Mucosa of stomach (tissue), 1 donor: ENCODE data around the gene SHF.

ENCODE experiments used
- H3K27me3 ChIP-seq: one replicate; pipeline ENCODE4 v1.7.0; 2013; ENCODE audit warnings: mild to moderate bottlenecking, low read length; ENCODE audit not compliant: control insufficient read depth, insufficient read depth
- H3K36me3 ChIP-seq: one replicate; pipeline ENCODE4 v1.7.0; 2013; ENCODE audit warnings: low read length; ENCODE audit not compliant: control insufficient read depth, insufficient read depth
- H3K4me1 ChIP-seq: one replicate; pipeline ENCODE4 v1.7.0; 2013; ENCODE audit warnings: mild to moderate bottlenecking, low read length; ENCODE audit not compliant: control insufficient read depth, insufficient read depth
- H3K4me3 ChIP-seq: one replicate; pipeline ENCODE4 v1.7.0; 2013; ENCODE audit warnings: low read length
- H3K9ac ChIP-seq: one replicate; pipeline ENCODE4 v1.7.0; 2013; ENCODE audit warnings: mild to moderate bottlenecking, low read length, moderate library complexity
- H3K9me3 ChIP-seq: one replicate; pipeline ENCODE4 v1.7.0; 2013; ENCODE audit warnings: mild to moderate bottlenecking, low read length, moderate library complexity; ENCODE audit not compliant: control insufficient read depth
- donor health status: Pancreatic carcinoma.

SHF gene

DNA sequence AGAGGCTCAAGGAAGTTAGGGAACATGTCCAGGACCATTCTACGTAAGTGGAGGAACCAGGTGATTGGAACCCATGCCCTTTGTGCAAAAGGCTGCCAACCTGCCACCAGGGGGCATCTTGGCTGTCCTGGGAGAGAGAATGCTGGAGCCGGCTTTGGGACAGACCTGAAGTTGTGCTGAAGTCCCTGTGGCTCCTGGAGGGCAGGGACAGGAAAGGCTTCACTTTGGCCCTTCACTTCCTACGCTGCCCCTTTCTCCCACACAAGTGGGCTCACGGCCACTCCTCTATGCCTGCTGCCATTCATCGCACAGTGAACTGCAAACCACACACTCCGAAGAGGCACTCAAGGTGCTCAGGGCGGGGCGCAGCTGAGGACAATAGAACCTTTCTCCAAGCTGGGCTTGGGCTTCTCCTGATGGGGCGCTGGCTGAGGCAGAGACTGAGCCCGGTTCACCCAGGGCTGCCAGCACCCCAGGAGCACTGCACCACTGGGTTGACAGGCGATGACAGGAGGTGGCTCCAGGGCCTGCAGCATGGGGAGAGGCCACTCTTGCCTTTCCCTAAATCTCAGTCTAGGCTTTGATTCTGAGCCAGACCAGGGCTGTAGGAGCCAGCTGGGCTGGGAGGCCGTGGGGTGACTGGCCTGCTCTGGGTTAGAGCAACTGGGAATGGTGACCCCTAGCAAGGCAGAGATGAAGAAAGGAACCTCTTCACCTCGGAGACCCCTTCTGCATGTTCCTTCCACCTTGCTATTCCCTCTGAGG lies 8.4 kb downstream of the SHF start:
- no peak overlapping the region for H3K4me3 ChIP-seq
- peaks cover 21% of the 10 kb centered on the region for H3K4me1 ChIP-seq
- H3K27me3 ChIP-seq: no peaks in the 10 kb centered on the region
- no peaks in the 10 kb centered on the region for H3K36me3 ChIP-seq
- H3K9me3 ChIP-seq: no peaks in the 10 kb centered on the region
- H3K9ac ChIP-seq: no peak overlapping the region

DNA sequence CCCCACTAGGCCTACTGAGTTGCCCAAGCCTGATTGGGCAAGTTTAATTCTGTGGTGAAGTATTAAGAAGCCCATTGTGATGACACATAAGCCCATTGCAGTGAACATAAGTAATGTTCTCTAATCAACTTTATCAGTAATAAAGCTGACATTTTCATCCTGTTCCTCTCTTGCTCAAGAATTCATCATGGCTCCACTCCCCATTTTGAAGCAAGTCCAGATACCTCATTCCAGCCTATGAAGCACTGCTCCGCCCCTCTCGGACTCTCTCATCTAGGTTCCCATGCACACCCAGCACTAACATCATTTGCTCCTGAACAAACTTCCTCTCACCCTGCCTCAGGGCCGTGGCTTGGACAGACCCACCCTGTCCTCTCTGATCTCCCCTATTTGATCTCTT lies 10.5 kb downstream of the SHF start:
- no peaks in the 10 kb centered on the region for H3K9me3 ChIP-seq
- no peaks in the 10 kb centered on the region for H3K36me3 ChIP-seq
- H3K27me3 ChIP-seq: no peaks in the 10 kb centered on the region
- peaks cover 17% of the 10 kb centered on the region for H3K4me1 ChIP-seq
- H3K9ac ChIP-seq: no peak overlapping the region
- no peak overlapping the region for H3K4me3 ChIP-seq

DNA sequence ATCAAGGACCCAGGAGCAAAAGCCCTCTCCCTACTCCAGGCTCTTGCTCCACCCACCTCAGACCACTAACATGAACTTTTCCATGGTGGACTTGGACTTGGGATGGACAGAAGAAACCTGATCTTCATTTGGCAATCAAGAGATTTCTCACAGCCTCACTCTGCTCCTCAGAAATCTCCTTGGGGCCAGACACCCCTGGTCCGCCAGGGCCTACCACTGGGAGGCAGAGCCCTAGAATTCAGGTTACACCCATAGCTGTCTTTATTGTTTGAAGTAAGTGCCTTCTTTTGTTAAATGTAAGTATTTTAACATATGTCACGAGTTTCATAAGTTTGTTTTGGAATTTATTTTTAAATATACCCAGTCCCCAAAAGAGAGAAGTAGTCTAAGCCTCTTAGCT lies 13.2 kb downstream of the SHF start:
- Histone ChIP-seq H3K9ac (no peak overlapping the region), H3K27me3 (no peaks in the 10 kb centered on the region), H3K4me3 (no peak overlapping the region), H3K36me3 (no peaks in the 10 kb centered on the region), H3K4me1 (peaks cover 6% of the 10 kb centered on the region), H3K9me3 (no peaks in the 10 kb centered on the region)

DNA sequence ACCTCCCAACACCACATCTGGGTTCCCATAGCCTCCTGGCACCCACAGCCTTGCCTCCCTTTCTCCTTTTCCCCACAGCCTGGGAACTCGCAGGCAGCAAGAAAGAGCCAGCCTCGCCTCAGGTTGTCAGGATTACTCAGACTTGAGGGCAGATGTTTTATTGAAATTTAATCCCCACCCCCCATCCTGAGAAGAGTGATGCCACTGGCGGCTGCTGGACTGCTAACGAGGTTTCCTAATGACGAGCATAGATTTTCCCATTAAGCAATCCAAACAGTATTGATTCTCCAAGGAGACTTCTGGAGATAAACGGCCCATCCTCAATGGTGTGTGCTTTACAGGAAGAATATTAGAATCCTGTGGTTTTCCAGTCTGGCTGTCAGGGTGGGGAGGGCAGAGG lies 13.7 kb downstream of the SHF start:
- Histone ChIP-seq H3K9me3 (no peaks in the 10 kb centered on the region), H3K36me3 (no peaks in the 10 kb centered on the region), H3K27me3 (no peaks in the 10 kb centered on the region), H3K9ac (no peak overlapping the region), H3K4me3 (no peak overlapping the region), H3K4me1 (peaks cover 1% of the 10 kb centered on the region)

DNA sequence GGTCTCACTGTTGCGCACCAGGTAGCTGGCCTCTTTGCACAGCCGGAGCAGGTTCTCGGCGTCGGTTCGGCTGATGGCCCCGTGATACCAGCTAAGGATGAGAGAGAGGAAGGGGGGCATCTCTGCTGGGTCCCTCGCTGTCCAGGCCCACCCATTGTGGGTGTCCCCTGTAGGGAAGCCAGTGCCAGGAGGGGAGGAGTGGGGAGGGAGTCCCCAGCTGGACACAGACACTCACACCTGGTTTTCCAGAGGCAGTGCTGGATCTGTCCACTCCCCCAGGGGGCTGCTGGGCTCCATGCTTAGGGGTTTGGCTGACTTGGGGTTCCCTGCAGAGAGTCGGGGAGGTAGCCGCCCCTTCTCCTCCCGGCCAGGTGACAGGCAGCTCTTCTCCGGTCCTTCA lies 15.9 kb downstream of the SHF start:
- no peaks in the 10 kb centered on the region for H3K36me3 ChIP-seq
- no peak overlapping the region for H3K4me3 ChIP-seq
- peaks cover 6% of the 10 kb centered on the region for H3K4me1 ChIP-seq
- no peaks in the 10 kb centered on the region for H3K27me3 ChIP-seq
- no peak overlapping the region for H3K9ac ChIP-seq
- H3K9me3 ChIP-seq: no peaks in the 10 kb centered on the region

DNA sequence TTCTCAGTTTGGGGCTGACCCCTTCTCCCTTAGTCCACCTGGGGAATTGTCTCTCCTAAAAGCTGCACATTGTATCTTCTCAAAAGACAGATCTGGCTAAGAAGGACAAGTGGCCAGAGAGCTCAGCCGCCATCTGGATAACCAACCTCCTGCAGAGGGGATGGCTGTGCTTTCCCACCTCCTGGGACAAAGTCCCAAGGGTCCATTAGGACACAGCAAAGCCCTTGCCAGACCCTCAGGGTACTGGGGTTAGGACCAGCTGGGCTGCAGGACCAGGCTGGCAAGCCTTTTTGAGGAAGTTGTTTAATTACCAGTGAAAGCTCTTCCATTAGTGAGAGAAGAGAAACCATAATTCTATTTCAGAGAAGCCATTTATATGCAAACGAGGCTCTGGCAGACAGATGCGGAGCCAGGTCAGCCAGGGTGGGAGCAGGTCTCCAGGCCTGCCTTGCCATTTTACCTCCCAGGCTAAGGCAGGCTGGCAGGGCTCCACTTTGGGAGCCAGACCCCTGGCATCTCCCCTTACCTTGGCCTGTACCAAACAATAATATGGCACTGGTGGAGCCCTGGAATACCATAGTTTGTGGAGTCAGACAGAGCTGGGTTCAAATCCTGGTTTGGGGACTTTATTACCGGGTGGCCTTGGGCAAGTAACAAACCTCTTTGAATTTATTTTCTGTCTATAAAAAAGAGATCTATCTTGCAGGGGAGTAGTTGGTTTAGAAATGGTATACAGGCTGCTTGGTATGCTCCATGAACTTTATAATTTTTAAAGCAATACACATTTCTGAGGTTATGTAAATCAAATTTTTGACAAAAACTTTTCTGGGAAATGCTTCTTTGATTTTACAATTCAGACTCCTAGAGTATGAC lies 17.9 kb downstream of the SHF start:
- no peak overlapping the region for H3K9ac ChIP-seq
- no peaks in the 10 kb centered on the region for H3K9me3 ChIP-seq
- peaks cover 14% of the 10 kb centered on the region for H3K4me1 ChIP-seq
- no peaks in the 10 kb centered on the region for H3K27me3 ChIP-seq
- H3K4me3 ChIP-seq: no peak overlapping the region
- no peaks in the 10 kb centered on the region for H3K36me3 ChIP-seq

DNA sequence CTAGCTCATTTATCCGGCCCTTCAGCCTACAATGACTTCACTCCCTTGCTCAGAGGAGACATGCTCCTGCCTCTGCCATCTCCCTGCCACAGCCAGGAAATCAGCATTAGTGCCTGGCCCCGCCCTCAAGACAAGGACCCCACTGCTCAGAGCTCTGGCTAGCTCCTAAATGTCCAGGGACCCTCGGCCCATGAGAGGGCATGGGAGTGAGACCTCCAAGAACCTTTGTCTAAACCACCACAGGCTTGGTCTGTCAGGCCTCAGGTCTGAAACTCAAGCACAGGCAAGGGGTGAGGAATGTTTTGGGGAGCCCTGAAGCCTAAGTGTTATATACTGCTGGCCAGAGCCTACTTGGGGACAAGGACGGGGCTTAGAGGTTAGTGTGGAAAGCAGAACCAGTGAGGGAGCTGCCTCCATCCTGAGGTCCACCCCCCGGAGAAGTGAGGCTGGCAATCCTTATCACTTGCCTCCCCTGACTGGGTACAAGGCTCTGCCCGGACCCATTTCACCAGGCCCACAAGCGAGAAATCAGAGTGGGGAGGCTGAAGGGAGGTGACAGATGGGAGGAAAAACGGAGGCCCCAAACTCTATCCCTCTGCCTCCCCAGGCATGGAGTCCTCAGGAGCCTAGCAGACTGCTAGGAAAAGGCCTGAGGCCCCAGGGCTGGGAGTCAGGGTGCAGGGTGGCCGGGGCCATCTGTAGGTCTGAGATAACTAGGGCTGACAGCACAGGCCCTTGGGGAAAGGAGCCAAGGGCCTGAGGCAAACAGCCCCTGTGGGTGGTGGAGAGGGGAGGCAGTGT lies 18.8 kb downstream of the SHF start:
- Histone ChIP-seq H3K27me3 (no peaks in the 10 kb centered on the region), H3K9ac (no peak overlapping the region), H3K36me3 (no peaks in the 10 kb centered on the region), H3K4me1 (peaks cover 14% of the 10 kb centered on the region), H3K9me3 (no peaks in the 10 kb centered on the region), H3K4me3 (no peak overlapping the region)

DNA sequence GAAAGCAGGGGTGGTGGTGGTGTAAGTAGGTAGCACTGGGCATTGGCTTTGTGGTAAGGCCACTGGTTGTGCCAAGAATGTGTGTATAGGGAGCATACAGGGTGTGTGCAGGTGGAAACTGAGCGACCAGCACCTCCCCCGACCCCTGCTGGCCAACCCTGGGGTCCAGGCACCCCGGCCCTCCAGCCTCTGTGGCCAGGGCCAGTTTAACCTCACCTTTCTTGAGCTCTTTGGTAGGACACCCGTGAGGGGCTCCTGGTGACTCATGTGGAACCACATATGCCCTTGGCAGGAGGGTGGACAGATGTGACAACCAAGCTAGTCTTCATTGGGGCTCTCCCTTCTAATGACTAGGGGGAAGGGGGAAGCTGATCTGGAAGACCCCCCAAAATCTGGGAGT lies 19.5 kb downstream of the SHF start:
- H3K4me1 ChIP-seq: peaks cover 16% of the 10 kb centered on the region
- no peaks in the 10 kb centered on the region for H3K27me3 ChIP-seq
- H3K4me3 ChIP-seq: no peak overlapping the region
- H3K9me3 ChIP-seq: no peaks in the 10 kb centered on the region
- H3K36me3 ChIP-seq: no peaks in the 10 kb centered on the region
- H3K9ac ChIP-seq: peak overlapping the region; percentile 94

DNA sequence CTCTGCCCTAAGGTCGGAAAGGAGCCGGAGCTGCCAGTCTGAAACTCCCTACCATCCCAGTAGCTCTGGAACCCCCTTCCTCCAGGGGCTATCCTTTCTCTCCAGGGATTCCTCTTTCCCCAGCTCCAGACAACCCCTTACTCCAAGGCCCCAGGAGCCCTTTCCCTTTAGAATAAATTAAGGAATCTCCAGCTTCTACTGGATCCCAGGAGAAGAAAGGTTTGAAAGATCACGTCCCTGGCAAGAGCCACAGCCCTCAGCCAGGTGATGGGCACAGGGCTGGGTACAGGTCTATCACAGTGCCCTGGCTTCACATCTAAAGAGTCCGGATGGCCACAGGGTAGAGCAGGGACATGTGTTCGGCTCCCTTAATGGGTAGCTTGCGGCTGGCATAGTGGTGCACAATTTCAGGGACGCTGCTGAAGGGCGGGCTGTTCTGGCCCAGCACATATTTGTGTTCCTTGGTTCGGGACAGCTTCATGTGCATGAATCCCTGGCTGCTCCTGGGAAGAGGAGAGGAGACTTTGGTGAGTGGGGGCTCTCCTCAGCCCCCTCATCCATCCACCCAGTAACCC lies 20.0 kb downstream of the SHF start:
- Histone ChIP-seq H3K9me3 (no peaks in the 10 kb centered on the region), H3K4me1 (peaks cover 22% of the 10 kb centered on the region), H3K9ac (peak overlapping the region; percentile 94), H3K36me3 (no peaks in the 10 kb centered on the region), H3K27me3 (no peaks in the 10 kb centered on the region), H3K4me3 (no peak overlapping the region)

DNA sequence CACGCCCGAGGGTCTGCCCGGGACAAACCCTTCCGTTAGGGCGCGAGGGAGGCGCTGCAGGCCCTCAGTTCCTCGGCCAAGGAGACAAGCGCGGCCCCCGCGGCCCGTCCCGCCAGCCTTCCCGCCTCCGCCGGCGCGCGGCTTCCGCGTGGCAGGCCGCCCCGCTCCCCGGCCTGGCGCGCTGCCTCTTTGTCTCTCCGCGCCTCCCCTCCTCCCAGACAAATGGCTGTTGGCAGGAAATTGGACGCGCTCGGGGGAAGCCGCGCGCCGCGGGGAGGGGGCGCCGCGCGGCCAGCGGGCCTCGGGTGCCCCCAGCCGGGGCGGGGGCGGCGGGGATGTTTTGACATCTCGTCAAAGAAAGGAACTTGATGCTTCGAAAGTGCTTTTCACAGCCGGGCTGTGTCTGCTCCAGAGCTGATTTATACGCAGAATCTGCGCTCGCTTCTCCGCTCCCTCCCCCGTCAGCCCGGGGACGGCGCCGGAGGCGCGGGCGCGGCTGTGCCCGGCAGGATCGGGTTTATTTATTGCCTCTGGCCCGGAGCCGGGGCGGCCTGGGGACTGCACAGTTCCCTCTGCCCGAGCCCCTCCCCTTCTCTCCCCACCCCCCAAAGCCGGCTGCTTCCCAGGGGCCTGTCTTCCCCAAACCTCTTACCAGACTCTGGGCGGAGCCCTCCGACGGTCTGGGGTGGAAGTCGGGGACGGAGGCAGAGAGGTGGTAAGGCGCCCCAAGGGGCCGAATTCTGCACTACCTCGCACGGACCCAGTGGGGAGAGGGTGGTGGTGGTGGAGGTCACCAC lies 20.7 kb downstream of the SHF start:
- peak overlapping the region; percentile 37 for H3K4me3 ChIP-seq
- no peaks in the 10 kb centered on the region for H3K36me3 ChIP-seq
- peaks cover 25% of the 10 kb centered on the region for H3K4me1 ChIP-seq

DNA sequence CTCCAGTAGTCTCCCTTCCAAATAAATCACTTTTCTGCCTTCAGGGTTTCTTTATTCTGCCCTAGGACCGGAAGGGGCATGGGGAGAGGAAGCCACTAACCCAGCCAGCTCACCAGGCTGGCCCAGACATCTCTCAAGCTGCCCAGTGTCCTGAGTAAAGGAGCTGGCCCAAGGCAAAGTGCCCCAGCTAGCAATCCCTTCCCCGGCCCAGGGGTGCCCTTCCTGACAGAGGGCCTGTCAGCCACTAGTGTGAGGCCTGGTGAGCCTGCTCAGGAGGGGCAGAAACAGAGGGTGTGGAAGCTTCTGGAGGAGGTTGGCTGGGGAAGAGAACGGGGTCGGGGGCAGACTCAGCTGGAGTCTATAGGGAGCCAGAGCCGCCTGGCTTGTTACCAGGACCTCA lies 22.2 kb downstream of the SHF start:
- Histone ChIP-seq H3K4me1 (peaks cover 25% of the 10 kb centered on the region), H3K9ac (no peak overlapping the region), H3K27me3 (no peaks in the 10 kb centered on the region), H3K36me3 (no peaks in the 10 kb centered on the region), H3K9me3 (no peaks in the 10 kb centered on the region), H3K4me3 (no peak overlapping the region)

More for the DNA sequence above, 20.7 kb downstream of the SHF start:
- H3K9ac ChIP-seq: peak overlapping the region; percentile 94
- H3K27me3 ChIP-seq: no peaks in the 10 kb centered on the region
- H3K9me3 ChIP-seq: no peaks in the 10 kb centered on the region
